CD4-positive, alpha-beta T cell treated with Interleukin-1 beta for 1 hour (primary cell): ENCODE data around the gene CALML4.
"Not testable (repeated sequence)": the region's sequence is repeated elsewhere in the genome, so short reads cannot be mapped to it uniquely, and the experiment has no call there.

Experiments used
- DNase-seq, 2 donors: peaks; one replicate each; pipeline ENCODE4 v3.0.0-alpha.2; 2020 to 2022

The CALML4 gene

DNA sequence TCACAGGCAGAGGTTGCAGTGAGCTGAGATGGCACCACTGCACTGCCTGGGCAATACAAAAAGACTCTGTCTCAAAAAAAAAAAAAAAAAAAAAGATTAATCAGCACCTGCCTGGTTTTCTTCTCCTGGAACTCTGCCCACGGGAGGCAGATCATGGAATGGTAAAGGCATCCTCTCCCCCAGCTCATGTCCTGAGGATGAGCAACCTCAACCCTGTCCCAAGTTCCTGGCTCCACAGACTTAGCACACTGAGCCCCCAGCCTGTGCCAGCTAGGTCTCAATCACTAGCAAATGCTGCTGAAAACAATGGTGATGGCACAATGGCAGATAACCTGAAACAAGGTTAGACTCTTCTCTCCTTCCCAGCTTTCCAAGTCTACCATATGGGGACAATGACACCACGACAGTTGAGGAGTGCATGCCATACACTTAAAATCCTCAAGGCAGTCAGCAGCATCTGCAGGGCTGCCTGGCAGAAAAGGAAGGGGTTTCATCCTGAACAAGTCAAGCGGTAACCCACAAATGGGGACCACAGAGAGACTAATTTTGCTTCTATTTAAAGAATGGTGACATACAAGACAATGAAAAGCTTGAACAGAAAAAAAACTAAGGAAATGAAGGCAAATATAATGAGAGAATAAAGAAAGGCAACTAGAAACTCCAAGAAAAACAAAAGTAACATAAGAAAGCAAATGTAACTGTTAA is 19.6 kb upstream of the CALML4 start:
- DNase-seq = no peak

GRCh38 chr15:68224108-68224507 is 19.0 kb upstream of the CALML4 start:
- DNase-seq = no peak

- DNase-seq = no peak
These were observed 18.0 kb upstream of the CALML4 start for GRCh38 chr15:68223171-68223570.

DNA sequence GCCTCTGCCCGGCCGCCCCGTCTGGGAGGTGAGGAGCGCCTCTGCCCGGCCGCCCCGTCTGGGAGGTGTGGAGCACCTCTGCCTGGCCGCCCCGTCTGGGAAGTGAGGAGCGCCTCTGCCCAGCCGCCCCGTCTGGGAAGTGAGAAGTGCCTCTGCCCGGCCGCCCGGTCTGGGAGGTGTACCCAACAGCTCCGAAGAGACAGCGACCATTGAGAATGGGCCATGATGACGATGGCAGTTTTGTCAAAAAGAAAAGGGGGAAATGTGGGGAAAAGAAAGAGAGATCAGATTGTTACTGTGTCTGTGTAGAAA is 17.3 kb upstream of the CALML4 start:
- DNase-seq = not testable (repeated sequence)

DNA sequence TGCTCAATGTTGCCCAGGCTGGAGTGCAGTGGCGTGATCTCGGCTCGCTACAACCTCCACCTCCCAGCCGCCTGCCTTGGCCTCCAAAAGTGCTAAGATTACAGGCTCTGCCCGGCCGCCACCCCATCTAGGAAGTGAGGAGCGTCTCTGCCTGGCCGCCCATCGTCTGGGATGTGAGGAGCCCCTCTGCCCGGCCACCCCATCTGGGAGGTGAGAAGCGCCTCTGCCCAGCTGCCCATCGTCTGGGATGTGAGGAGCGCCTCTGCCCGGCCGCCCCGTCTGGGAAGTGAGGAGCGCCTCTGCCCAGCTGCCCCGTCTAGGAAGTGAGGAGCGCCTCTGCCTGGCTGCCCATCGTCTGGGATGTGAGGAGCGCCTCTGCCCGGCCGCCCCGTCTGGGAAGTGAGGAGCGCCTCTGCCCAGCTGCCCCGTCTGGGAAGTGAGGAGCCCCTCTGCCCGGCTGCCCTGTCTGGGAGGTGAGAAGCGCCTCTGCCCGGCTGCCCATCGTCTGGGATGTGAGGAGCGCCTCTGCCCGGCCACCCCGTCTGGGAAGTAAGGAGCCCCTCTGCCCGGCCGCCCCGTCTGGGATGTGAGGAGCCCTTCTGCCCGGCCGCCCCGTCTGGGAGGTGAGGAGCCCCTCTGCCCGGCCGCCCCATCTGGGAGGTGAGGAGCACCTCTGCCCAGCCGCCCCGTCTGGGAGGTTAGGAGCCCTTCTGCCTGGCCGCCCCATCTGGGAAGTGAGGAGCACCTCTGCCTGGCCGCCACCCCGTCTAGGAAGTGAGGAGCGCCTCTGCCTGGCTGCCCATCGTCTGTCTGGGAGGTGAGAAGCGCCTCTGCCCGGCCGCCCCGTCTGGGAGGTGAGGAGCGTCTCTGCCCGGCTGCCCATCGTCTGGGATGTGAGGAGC is 16.6 kb upstream of the CALML4 start:
- not testable (repeated sequence) for DNase-seq

DNA sequence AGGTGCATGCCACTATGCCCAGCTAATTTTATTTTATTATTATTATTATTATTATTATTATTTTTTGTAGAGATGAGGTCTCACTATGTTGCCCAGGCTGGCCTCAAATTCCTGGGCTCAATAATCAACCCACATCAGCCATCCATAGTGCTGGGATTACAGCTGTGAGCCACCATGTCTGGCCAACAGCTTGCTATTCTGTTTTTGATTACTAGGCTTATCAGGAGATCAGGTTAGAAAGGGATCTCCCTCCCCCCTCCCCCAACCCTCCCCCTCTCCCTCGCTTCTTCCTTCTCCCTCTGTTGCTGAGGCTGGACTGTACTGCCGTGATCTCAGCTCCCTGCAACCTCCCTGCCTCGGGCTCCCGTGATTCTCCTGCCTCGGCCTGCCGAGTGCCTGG is 15.8 kb upstream of the CALML4 start:
- no peak for DNase-seq

GRCh38 chr15:68220489-68220888 is 15.4 kb upstream of the CALML4 start:
- no peak for DNase-seq

DNA sequence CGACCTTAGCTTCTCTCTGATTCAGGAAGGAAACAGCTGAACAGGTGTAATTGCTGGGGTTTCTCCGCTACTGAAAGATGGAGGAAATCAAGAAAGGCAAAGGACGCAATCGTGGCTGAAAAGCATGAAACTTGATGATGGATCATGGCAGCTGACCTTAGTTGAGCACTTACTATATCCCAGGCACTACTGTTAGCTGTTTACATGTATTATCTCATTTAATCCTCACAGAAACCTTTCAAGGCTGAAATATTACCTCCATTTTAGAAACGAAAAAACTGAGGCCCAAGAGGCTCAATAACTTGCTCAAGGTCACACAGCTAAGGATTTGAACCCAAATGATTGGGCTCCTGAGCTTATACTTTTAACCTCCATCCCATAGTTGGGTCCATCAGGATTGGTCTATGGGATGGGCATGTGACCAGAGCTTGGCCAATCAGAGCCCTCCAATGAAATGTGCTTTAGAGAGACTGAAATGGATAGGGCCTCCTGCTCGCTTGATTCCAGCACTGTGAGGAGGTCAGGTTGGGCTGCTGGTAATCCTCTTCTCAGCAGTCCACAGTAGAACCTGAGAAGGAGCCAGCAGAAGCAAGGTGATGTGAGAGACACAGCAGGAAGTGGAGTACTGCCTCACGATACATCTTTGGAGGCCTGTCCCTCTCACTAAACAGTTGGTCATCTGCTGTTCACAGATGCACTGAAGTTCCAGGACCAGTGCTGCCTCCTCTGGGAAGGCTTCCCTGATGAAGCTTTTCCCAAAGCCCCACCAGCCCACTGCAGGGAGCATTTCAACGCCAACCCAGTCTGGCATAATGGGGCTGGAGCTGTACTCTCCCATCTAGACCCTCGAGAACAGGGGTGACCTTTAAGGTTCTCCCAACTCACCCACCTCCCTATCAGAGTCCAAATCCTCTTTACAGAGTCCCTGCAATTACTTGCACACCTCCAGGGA is 14.0 kb upstream of the CALML4 start:
- DNase-seq = no peak

GRCh38 chr15:68218331-68218730 is 13.2 kb upstream of the CALML4 start:
- DNase-seq = no peak

DNA sequence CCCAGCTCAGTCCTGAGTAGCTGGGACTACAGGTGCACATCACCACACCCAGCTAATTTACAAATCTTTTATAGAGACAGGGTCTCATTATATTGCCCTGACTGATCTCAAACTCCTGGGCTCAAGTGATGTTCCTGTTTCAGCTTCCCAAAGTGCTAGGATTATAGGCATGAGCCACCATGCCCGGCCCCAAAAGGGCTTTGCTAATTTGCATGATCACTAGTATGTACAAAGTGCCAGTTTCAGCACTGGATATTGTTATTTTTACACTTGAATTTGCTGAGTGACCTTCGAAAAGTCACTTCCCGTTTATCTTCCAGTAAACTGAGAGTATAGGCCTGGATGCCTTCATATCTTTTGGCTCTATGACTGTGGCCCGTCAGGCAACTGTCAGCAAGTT is 12.2 kb upstream of the CALML4 start:
- DNase-seq = no peak

GRCh38 chr15:68214838-68215254 is 9.7 kb upstream of the CALML4 start:
- no peak for DNase-seq

DNA sequence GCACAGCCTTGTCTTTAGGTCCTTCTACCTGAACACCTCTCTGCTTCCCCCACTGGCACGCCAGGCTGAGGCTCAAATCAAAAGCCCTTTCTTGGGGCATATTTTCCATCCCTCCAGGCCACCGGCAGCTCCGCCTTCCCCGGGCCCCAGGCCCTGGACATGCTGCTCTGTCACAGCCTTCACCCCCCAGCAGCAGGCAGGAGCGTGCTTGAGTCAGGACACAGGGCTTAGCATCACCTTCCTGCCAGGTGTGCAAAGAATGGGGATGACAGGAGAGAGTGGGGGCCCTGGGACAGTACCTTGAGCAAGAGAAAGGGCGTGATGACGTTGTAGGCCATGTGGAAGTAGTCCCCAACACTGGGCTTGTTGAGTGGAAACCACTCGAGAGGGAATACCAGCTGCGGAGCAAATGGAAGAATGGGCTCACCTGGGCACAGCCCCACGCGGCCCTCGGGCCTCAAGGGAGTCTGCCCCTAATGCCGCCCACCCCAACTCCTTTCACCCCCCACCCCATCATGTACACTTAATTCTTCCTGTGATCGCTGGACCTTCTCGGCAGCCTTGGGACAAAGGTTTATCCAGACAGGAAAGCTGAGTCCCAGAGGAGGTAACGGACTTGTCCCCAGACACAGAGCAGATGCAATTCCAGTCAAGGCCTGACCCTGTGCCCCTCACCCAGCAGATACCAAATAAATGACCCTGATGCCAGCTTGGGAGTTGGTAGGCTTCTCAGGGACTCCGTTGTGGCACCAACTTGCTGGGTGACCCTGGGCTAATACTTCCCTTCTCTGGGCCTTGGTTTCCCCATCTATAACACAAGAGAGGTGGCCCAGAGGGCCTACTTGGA is 9.1 kb upstream of the CALML4 start:
- DNase-seq = no peak

GRCh38 chr15:68213491-68213845 is 8.3 kb upstream of the CALML4 start:
- not testable (repeated sequence) for DNase-seq

GRCh38 chr15:68211656-68212320 is 6.7 kb upstream of the CALML4 start:
- no peak for DNase-seq

- DNase-seq = peak; percentile 45 to 46
These were observed 5.9 kb upstream of the CALML4 start for GRCh38 chr15:68210821-68211655.

DNA sequence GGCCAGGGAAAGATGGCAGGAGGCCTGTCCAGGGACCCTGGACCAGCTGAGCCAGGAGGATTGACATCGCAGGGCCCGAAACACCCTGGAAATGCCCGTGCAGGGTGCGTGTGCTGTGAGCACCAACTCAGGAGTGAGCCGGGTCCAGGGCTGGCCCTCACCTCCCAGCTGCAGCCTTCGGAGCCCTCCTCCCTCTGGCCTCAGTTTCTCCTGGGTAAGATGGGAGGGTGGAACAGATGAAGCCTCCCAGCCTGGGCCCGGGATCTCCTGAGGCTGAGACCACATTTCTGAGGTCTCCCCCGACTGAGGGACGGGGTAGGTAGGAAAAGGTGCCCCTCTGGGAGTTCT is 5.3 kb upstream of the CALML4 start:
- no peak for DNase-seq

- peak; percentile 5 to 42 for DNase-seq
These were observed 4.7 kb upstream of the CALML4 start for GRCh38 chr15:68209735-68210408.

DNA sequence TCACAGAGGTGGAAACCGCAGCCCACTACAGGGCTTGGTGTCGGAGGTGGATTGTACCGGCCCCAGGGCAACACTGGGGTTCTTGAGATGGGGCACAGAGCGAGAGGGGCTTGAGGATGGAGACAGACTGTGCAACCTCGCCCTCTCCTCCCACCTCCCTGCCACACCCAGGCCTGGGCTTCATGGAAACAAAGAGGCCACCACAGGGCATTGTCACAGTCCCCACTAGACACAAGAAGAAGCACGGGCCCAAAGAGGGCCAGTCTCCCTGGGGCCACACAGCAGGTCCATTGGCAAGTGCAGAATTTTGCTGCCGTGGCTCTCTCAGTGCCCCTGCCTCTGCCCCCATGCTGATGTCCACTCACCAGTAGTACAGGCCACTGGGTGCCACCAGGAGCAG is 4.1 kb upstream of the CALML4 start:
- DNase-seq = no peak

DNA sequence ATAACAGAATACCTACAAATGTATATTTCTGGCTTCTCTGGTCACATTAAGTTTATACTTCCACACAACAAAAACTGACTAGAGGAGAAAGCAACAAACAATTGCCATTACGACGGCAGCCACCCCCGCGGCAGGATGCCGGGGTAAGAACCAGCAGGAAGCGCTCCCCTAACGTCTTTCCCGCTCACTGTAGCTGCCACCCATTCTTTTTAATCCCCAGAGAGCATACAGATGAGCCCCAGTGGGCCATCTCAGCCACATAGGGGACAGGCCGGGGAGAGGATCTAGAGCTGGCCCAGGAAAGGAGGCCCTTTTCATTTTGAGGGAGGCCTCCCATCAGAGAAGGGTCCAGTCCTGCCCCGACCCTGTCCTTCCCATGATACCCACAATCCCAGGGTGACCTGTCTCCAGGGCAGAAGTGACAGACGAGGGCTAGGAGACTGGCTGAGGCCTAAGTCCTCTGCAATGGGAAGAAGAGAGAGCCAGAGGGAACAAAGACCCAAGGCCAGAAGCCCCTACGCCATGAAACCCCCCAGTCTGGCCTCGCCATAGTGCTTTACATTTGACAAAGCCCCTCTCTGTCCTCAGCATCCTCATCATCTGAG is 3.6 kb upstream of the CALML4 start:
- DNase-seq = no peak

DNA sequence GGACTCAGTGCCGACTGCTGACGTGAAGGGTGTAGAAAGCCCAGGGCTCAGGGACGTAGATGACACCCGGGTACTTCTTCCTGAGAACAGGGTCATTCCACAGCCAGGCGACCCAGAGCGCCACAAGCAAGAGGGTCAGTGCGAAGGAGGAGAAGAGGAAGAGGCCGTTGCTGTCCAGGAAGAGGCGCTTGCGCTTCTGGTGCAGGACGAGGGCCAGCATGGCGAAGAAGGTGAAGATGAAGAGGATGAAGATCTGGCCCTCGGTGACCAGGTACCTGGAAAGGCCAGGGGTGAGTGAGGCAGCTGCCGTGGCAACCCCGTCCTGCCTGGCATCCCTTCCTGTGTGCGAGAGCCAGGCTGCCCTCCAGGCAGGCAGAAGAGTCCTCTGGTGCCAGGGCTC is 3.0 kb upstream of the CALML4 start:
- no peak for DNase-seq
